Measurements from ENCODE around the gene ZNF512. TPM values are rescaled to one million over a fixed set of nuclear protein-coding genes. Genes with fewer than 3 reads are reported as not detected.

Gene ZNF512
- total RNA-seq, 1 donor from 2014 or later = 58.2 TPM

DNA sequence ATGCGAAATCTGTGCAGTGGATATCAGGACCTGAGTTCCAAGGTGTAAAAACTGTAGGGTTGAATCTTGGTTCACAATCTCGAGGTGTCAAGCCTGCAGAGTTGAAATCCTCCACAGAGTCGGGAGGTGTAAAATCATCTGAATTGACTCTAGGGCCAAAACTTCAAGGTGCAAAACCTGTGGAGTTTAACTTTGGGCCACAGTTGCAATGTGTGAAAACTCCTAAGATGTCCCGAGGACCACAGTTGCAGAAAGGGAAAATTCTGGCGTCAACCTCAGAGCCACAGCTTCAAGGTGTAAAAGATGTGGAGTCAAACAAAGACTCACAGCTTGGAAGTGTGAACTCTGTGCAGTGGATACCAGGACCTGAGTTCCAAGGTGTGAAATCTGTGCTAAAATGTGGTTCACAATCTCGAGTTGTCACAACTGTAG is 9.8 kb upstream of the ZNF512 start:
- no peak for DNase-seq (ENCODE audit: low read depth, low spot score)
- TF ChIP-seq, protein P1, sequence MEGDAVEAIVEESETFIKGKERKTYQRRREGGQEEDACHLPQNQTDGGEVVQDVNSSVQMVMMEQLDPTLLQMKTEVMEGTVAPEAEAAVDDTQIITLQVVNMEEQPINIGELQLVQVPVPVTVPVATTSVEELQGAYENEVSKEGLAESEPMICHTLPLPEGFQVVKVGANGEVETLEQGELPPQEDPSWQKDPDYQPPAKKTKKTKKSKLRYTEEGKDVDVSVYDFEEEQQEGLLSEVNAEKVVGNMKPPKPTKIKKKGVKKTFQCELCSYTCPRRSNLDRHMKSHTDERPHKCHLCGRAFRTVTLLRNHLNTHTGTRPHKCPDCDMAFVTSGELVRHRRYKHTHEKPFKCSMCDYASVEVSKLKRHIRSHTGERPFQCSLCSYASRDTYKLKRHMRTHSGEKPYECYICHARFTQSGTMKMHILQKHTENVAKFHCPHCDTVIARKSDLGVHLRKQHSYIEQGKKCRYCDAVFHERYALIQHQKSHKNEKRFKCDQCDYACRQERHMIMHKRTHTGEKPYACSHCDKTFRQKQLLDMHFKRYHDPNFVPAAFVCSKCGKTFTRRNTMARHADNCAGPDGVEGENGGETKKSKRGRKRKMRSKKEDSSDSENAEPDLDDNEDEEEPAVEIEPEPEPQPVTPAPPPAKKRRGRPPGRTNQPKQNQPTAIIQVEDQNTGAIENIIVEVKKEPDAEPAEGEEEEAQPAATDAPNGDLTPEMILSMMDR (conservative IDR thresholded peaks at IDR 0.05) = no peak
- peaks cover 13% of the 10 kb centered on the region for H3K36me3 Mint-ChIP-seq (ENCODE audit: low read depth)
- H3K4me3 Mint-ChIP-seq = no peak overlapping the region
- H3K4me1 Mint-ChIP-seq = no peaks in the 10 kb centered on the region
- peaks cover 19% of the 10 kb centered on the region for H3K9me3 Mint-ChIP-seq
- no peak overlapping the region for H3K27ac Mint-ChIP-seq (ENCODE audit: unreplicated experiment)
- peaks cover 23% of the 10 kb centered on the region for H3K27me3 Mint-ChIP-seq (ENCODE audit: low read depth)

GRCh38 chr2:27573452-27573851 is 9.4 kb upstream of the ZNF512 start:
- Mint-ChIP-seq H3K27me3 (ENCODE audit: low read depth) (peaks cover 19% of the 10 kb centered on the region), H3K27ac (ENCODE audit: unreplicated experiment) (no peak overlapping the region), H3K4me1 (no peaks in the 10 kb centered on the region), H3K36me3 (ENCODE audit: low read depth) (peaks cover 9% of the 10 kb centered on the region), H3K4me3 (no peak overlapping the region), H3K9me3 (peaks cover 16% of the 10 kb centered on the region)
- TF ChIP-seq, protein P1 (conservative IDR thresholded peaks at IDR 0.05) = no peak
- DNase-seq (ENCODE audit: low read depth, low spot score) = no peak

DNA sequence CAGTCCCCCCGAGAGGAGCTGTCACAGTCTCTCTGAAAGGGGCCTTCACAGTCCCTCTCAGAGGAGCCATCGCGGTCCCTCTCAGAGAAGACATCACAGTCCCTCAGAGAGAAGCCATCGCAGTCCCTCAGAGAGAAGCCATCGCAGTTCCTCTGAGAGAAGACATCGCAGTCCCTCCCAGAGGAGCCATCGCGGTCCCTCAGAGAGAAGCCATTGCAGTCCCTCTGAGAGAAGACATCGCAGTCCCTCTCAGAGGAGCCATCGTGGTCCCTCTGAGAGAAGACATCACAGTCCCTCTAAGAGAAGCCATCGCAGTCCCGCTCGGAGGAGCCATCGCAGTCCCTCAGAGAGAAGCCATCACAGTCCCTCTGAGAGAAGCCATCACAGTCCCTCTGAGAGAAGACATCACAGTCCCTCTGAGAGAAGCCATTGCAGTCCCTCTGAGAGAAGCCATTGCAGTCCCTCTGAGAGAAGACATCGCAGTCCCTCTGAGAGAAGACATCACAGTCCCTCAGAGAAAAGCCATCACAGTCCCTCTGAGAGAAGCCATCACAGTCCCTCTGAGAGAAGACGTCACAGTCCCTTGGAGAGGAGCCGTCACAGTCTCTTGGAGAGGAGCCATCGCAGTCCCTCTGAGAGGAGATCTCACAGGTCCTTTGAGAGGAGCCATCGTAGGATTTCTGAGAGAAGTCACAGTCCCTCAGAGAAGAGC is 1.3 kb upstream of the ZNF512 start:
- peaks cover 34% of the 10 kb centered on the region for H3K4me1 Mint-ChIP-seq
- H3K27ac Mint-ChIP-seq (ENCODE audit: unreplicated experiment) = no peak overlapping the region
- peaks cover 22% of the 10 kb centered on the region for H3K9me3 Mint-ChIP-seq
- TF ChIP-seq, protein P1 (conservative IDR thresholded peaks at IDR 0.05) = no peak
- DNase-seq (ENCODE audit: low read depth, low spot score) = no peak
- H3K27me3 Mint-ChIP-seq (ENCODE audit: low read depth) = peaks cover 17% of the 10 kb centered on the region
- peaks cover 32% of the 10 kb centered on the region for H3K36me3 Mint-ChIP-seq (ENCODE audit: low read depth)
- peak overlapping the region; percentile 5 for H3K4me3 Mint-ChIP-seq

- Mint-ChIP-seq H3K27me3 (ENCODE audit: low read depth) (peaks cover 17% of the 10 kb centered on the region), H3K4me1 (peaks cover 34% of the 10 kb centered on the region), H3K9me3 (peaks cover 21% of the 10 kb centered on the region), H3K36me3 (ENCODE audit: low read depth) (peaks cover 37% of the 10 kb centered on the region), H3K4me3 (peak overlapping the region; percentile 93), H3K27ac (ENCODE audit: unreplicated experiment) (peak overlapping the region; percentile 69)
- TF ChIP-seq, protein P1 (conservative IDR thresholded peaks at IDR 0.05) = no peak
- DNase-seq (ENCODE audit: low read depth, low spot score) = no peak
Observed at GRCh38 chr2:27582129-27582694, 630 bp upstream of the ZNF512 start.

DNA sequence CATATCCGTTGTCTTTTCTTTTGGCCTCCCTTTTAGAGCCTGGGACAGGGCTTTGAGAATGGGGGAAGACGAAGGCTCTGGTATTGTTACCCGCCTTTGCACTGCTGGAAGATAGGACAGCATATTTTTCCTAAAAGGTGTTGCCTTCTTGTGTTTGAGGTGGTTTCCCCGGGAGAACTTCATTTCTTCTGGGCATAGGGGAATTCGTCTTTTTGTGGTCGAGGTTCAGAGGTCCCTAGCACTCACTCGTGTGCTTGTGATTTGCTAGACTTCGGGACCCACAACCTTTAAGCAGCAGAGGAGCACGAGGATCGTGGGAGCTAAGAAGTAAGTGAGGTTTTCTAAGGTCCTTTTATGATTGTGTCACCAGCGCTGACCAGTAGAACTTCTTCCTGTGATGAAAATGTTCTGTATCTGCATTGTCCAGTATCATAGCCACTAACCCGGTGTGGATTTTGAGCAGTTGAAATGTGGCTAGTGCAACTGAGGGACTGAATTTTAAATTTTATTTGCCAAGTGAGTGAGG is 611 bp downstream of the ZNF512 start:
- peaks cover 34% of the 10 kb centered on the region for H3K4me1 Mint-ChIP-seq
- H3K27me3 Mint-ChIP-seq (ENCODE audit: low read depth) = peaks cover 15% of the 10 kb centered on the region
- DNase-seq (ENCODE audit: low read depth, low spot score) = no peak
- peak overlapping the region; percentile 96 for H3K27ac Mint-ChIP-seq (ENCODE audit: unreplicated experiment)
- peaks cover 36% of the 10 kb centered on the region for H3K36me3 Mint-ChIP-seq (ENCODE audit: low read depth)
- TF ChIP-seq, protein P1 (conservative IDR thresholded peaks at IDR 0.05) = no peak
- H3K9me3 Mint-ChIP-seq = peaks cover 17% of the 10 kb centered on the region
- peak overlapping the region; percentile 93 for H3K4me3 Mint-ChIP-seq

All from neural crest cell (in vitro differentiated cells).